Suprapubic skin (tissue), 4 donors: ENCODE results near the gene GPR156. TPM values are rescaled to one million over a fixed set of nuclear protein-coding genes. Genes with fewer than 3 reads are reported as not detected.

ENCODE experiments used
- DNase-seq, 2 donors: peaks; one replicate each; pipeline ENCODE4 v3.0.0-alpha.2; 2019; ENCODE audit warnings: low spot score in 2 of 2
- H3K27ac ChIP-seq: fragments of 200-600 bp; sonication (generic); one replicate; pipeline ENCODE4 v1.5.1; 2019
- H3K27me3 ChIP-seq: fragments of 200-600 bp; sonication (generic); one replicate; pipeline ENCODE4 v1.5.1; 2019
- H3K36me3 ChIP-seq: fragments of 200-600 bp; sonication (generic); one replicate; pipeline ENCODE4 v1.5.1; 2019
- H3K4me1 ChIP-seq: fragments of 200-600 bp; sonication (generic); one replicate; pipeline ENCODE4 v1.5.1; 2019
- H3K4me3 ChIP-seq: fragments of 200-600 bp; sonication (generic); one replicate; pipeline ENCODE4 v1.5.1; 2019; ENCODE audit warnings: mild to moderate bottlenecking
- H3K9me3 ChIP-seq: fragments of 200-600 bp; sonication (generic); one replicate; pipeline ENCODE4 v1.5.1; 2019
- EP300 ChIP-seq: sonication (generic); formaldehyde crosslinking; IDR thresholded peaks from one replicate; pipeline ENCODE4 v1.6.1; 2017; ENCODE audit warnings: antibody characterized with exemption
- POLR2A ChIP-seq, 2 donors: fragments of 450-650 bp; IDR thresholded peaks; one replicate each; pipeline ENCODE4 v1.6.1; 2017; ENCODE audit warnings: antibody characterized with exemption in 2 of 2, mild to moderate bottlenecking in 2 of 2, moderate library complexity in 2 of 2
- POLR2AphosphoS5 ChIP-seq, 3 donors: sonication (generic); formaldehyde crosslinking; IDR thresholded peaks; one replicate each; pipeline ENCODE4 v1.6.1; 2017; ENCODE audit warnings: antibody characterized with exemption in 3 of 3
- WGBS: methylation state at CpG from one replicate; pipeline ENCODE4 v1.1.5; 2018; 5-methylcytosine and 5-hydroxymethylcytosine counted together
- total RNA-seq, 4 donors: library from RNA; depleted of rRNA; stranded (reverse); fragments of >200 nt; gene quantifications; one replicate each; pipeline ENCODE4 v1.1.0, GENCODE V29; 2016
- TF ChIP-seq, protein P1 (sequence below), 2 donors: fragments of 200-600 bp in 1 of 2; fragments of 450-650 bp in 1 of 2; sonication (generic) in 1 of 2; IDR thresholded peaks; one replicate each; pipeline ENCODE4 v1.5.1; 2016 to 2019; ENCODE audit warnings: antibody characterized with exemption in 2 of 2, mild to moderate bottlenecking in 1 of 2, moderate library complexity in 1 of 2

The GPR156 gene
- total RNA-seq, 4 donors from 2014 or later: 0.29 to 0.72 (median 0.30) TPM; not detected in 1

- TF ChIP-seq, protein P1, sequence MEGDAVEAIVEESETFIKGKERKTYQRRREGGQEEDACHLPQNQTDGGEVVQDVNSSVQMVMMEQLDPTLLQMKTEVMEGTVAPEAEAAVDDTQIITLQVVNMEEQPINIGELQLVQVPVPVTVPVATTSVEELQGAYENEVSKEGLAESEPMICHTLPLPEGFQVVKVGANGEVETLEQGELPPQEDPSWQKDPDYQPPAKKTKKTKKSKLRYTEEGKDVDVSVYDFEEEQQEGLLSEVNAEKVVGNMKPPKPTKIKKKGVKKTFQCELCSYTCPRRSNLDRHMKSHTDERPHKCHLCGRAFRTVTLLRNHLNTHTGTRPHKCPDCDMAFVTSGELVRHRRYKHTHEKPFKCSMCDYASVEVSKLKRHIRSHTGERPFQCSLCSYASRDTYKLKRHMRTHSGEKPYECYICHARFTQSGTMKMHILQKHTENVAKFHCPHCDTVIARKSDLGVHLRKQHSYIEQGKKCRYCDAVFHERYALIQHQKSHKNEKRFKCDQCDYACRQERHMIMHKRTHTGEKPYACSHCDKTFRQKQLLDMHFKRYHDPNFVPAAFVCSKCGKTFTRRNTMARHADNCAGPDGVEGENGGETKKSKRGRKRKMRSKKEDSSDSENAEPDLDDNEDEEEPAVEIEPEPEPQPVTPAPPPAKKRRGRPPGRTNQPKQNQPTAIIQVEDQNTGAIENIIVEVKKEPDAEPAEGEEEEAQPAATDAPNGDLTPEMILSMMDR (IDR thresholded peaks at IDR 0.05): no peak
- TF ChIP-seq POLR2AphosphoS5 (IDR thresholded peaks at IDR 0.05): no peak
- no peak for TF ChIP-seq EP300
- TF ChIP-seq POLR2A (IDR thresholded peaks at IDR 0.05): no peak
- no peak for DNase-seq
- H3K4me1 ChIP-seq: peaks cover 19% of the 10 kb centered on the region
- no peaks in the 10 kb centered on the region for H3K27me3 ChIP-seq
- no peaks in the 10 kb centered on the region for H3K9me3 ChIP-seq
- 74% methylated on average over 4 of the region's 4 CpGs for WGBS
- no peak overlapping the region for H3K4me3 ChIP-seq
- no peak overlapping the region for H3K27ac ChIP-seq
- no peaks in the 10 kb centered on the region for H3K36me3 ChIP-seq
Observed at GRCh38 chr3:120142236-120142635, 142.8 kb downstream of the GPR156 start.

GRCh38 chr3:120140098-120140742, 144.8 kb downstream of the GPR156 start:
- no peak overlapping the region for H3K27ac ChIP-seq
- DNase-seq: no peak
- 96% methylated on average over 36 of the region's 52 CpGs for WGBS
- H3K27me3 ChIP-seq: no peaks in the 10 kb centered on the region
- no peaks in the 10 kb centered on the region for H3K9me3 ChIP-seq
- TF ChIP-seq, protein P1 (IDR thresholded peaks at IDR 0.05): no peak
- no peak for TF ChIP-seq EP300
- no peak for TF ChIP-seq POLR2AphosphoS5 (IDR thresholded peaks at IDR 0.05)
- TF ChIP-seq POLR2A (IDR thresholded peaks at IDR 0.05): no peak
- peaks cover 2% of the 10 kb centered on the region for H3K4me1 ChIP-seq
- no peak overlapping the region for H3K4me3 ChIP-seq
- H3K36me3 ChIP-seq: no peaks in the 10 kb centered on the region

DNA sequence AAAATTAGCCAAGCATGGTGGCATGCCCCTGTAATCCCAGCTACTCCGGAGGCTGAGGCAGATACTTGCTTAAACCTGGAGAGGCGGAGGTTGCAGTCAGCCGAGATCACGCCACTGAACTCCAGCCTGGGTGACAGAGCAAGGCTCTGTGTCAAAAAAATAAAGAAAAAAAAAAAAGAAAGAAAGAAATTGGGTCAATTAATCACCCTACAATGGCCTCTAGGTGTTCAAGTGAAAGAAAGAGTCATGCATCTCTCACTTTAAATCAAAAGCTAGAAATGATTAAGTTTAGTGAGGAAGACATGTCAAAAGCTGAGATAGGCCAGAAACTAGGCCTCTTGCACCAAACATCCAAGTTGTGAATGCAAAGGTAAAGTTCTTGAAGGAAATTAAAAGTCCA, 145.9 kb downstream of the GPR156 start:
- Histone ChIP-seq H3K27me3 (no peaks in the 10 kb centered on the region), H3K9me3 (no peaks in the 10 kb centered on the region), H3K4me1 (no peaks in the 10 kb centered on the region), H3K4me3 (no peak overlapping the region), H3K27ac (no peak overlapping the region), H3K36me3 (no peaks in the 10 kb centered on the region)
- TF ChIP-seq POLR2A (IDR thresholded peaks at IDR 0.05): no peak
- TF ChIP-seq EP300: no peak
- TF ChIP-seq POLR2AphosphoS5 (IDR thresholded peaks at IDR 0.05): no peak
- TF ChIP-seq, protein P1 (IDR thresholded peaks at IDR 0.05): no peak
- WGBS: 98% methylated on average over 4 of the region's 4 CpGs
- DNase-seq: no peak

DNA sequence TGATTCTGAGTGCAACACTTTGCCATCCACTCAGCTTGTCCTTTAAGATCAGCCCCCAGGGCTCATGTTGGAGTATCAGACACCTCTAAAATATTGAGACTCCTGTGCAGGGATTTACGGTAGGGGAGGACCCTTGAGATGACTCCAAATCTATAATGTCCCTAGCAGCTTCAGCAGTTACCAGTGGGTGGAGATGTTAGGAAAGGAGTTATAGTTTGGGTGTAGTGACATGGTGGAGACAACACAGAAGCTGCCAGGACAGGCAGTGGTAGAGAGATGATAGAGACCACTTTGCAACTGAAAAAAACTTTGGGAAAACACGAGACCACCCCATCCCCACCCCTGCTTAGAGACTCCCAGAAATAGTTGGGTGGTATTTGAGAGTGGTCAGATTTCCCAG, 147.5 kb downstream of the GPR156 start:
- no peak overlapping the region for H3K27ac ChIP-seq
- H3K27me3 ChIP-seq: no peaks in the 10 kb centered on the region
- TF ChIP-seq POLR2A (IDR thresholded peaks at IDR 0.05) (no peak), POLR2AphosphoS5 (IDR thresholded peaks at IDR 0.05) (no peak)
- H3K4me1 ChIP-seq: no peaks in the 10 kb centered on the region
- no peaks in the 10 kb centered on the region for H3K36me3 ChIP-seq
- no peaks in the 10 kb centered on the region for H3K9me3 ChIP-seq
- DNase-seq: no peak
- 71% methylated on average over 2 of the region's 2 CpGs for WGBS
- H3K4me3 ChIP-seq: no peak overlapping the region

DNA sequence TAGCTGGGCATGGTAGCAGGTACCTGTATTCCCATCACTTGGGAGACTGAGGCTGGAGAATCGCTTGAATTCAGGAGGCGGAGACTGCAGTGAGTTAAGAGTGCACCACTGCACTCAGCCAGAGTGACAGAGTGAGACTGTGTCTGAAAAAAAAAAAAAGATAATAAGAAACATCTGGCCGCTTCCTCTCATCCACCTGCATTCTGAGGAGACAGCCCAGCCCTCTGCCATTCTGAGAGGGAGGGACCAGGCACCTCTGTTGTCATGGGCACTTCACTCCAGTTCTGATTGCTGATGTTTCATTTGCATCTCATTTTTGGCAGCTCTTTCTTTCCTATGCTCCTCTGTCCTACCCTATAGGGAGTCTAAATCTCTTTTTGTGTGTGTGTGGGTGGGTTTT, 154.4 kb downstream of the GPR156 start:
- H3K4me1 ChIP-seq: no peaks in the 10 kb centered on the region
- no peak overlapping the region for H3K27ac ChIP-seq
- no peak for TF ChIP-seq POLR2A (IDR thresholded peaks at IDR 0.05)
- H3K27me3 ChIP-seq: no peaks in the 10 kb centered on the region
- no peaks in the 10 kb centered on the region for H3K36me3 ChIP-seq
- 89% methylated on average over 3 of the region's 3 CpGs for WGBS
- H3K9me3 ChIP-seq: no peaks in the 10 kb centered on the region
- DNase-seq: no peak
- no peak overlapping the region for H3K4me3 ChIP-seq

- H3K4me1 ChIP-seq: no peaks in the 10 kb centered on the region
- TF ChIP-seq EP300: no peak
- no peak for TF ChIP-seq POLR2AphosphoS5 (IDR thresholded peaks at IDR 0.05)
- TF ChIP-seq, protein P1 (IDR thresholded peaks at IDR 0.05): no peak
- TF ChIP-seq POLR2A (IDR thresholded peaks at IDR 0.05): no peak
- H3K4me3 ChIP-seq: no peak overlapping the region
- 86% methylated on average over 2 of the region's 2 CpGs for WGBS
- H3K36me3 ChIP-seq: no peaks in the 10 kb centered on the region
- no peak overlapping the region for H3K27ac ChIP-seq
- no peaks in the 10 kb centered on the region for H3K9me3 ChIP-seq
- no peak for DNase-seq
- H3K27me3 ChIP-seq: no peaks in the 10 kb centered on the region
Observed at GRCh38 chr3:120129718-120130513, 155.1 kb downstream of the GPR156 start.
